GM18873 (cell line): ENCODE measurements around the gene EFNA3.

Experiments used
- ATAC-seq: cut with Tn5 transposase; IDR thresholded peaks from one replicate; pipeline ENCODE4 v1.9.1; 2021; ENCODE audit warnings: mild to moderate bottlenecking, moderate library complexity, moderate number of reproducible peaks; ENCODE audit not compliant: unreplicated experiment, low FRiP score

EFNA3 gene

GRCh38 chr1:155128755-155129473 lies 50.3 kb downstream of the EFNA3 start:
- no peak for ATAC-seq

DNA sequence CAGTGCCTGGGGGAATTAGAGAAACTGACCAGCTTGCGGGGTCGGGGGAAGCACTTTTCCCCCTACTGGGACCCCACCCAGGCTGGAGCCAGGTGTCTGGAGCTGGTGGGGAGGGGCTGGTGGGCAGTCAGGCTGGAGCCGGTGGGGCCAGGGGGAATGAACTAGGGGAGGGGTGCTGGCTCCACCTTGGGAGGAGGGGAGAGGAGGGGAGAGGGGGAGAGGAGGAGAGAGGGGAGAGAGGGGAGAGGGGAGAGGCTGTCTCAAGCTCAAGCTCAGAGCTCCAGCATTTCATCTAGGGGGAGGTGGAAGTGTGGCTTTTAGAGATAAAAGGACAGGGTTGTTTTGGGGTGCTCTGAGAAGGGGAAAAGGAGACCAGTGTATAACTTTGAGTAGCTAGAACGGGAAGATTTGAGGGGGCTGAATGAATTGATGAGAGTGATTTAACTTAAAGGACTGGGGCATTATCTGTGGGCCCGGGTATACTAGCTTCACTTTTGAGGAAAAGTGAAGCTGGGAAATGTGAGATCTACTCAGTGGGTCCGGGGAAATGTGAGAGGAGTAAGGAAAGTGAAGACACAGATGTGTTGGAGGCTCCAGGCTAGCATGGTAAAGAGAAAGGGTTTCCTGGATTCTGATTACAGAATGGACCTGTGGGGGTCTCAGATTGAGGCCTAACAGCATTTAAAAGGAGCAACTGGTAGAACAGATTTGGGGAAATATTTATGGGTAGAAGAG lies 51.8 kb downstream of the EFNA3 start:
- ATAC-seq = no peak

GRCh38 chr1:155131285-155131684 lies 52.6 kb downstream of the EFNA3 start:
- ATAC-seq = no peak

DNA sequence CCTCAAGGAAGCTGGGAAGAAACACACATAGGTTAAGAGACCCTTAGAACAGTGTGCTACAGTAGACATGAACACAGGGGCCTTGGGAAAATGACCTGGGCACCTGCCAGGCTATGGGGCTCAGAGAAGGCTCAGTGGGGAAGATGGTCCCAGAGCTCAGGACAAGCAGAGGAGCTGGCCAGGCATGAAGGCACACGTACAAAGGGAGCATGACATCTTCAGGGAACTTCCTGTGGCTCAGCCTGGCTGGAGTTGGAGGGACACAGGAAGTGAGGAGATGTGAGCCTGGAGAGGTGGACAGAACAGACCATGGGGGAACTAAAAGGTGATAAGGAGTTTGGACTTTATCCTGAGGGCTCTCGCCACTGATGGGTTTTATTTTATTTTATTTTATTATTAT lies 53.2 kb downstream of the EFNA3 start:
- ATAC-seq = no peak

DNA sequence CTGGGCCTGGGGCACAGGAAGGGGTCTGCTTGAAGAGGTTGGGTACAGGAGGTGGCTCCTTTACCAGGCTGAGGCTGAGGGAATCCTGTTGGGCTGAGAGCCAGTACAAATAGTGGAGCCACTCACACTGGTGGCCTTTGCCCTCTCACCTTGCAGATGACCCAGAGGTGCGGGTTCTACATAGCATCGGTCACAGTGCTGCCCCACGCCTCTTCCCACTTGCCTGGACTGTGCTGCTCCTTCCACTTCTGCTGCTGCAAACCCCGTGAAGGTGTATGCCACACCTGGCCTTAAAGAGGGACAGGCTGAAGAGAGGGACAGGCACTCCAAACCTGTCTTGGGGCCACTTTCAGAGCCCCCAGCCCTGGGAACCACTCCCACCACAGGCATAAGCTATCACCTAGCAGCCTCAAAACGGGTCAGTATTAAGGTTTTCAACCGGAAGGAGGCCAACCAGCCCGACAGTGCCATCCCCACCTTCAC lies 55.2 kb downstream of the EFNA3 start:
- ATAC-seq = no peak

- no peak for ATAC-seq
Measured at GRCh38 chr1:155134322-155134721, 55.7 kb downstream of the EFNA3 start.

- ATAC-seq = no peak
Measured at GRCh38 chr1:155134880-155135414, 56.3 kb downstream of the EFNA3 start.

DNA sequence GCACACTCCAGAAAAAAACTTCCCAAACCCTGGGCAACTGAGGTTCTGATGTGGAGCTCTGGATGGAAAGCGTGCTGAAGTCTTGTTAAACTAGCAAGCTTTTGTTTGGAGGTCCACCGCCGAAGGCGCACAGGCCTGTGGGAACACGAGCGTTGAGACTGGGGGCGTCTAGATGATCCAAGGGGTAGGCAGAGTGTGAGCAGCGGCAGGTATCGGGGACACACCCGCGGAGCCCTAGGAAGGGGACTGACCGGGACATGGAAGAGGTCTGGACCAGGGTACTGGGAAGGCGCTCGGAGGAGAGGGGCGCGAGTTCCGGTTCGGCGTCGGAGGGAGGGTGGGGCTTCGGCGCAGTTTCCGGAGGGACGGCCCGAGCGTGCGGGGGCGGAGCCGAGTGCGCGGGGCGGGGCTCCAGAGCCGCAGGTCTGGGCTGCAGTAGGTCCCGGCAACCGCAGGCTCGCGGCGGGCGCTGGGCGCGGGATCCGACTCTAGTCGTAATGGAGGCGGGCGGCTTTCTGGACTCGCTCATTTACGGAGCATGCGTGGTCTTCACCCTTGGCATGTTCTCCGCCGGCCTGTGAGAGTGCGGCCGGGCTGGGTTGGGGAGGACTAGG lies 56.9 kb downstream of the EFNA3 start, which contains the start of gene SLC50A1:
Gene SLC50A1 (plus strand): TSS at position 438 of the 614 bp plus-strand sequence. CDS start 60 bp downstream, at position 498.
- peak; percentile 52 for ATAC-seq

DNA sequence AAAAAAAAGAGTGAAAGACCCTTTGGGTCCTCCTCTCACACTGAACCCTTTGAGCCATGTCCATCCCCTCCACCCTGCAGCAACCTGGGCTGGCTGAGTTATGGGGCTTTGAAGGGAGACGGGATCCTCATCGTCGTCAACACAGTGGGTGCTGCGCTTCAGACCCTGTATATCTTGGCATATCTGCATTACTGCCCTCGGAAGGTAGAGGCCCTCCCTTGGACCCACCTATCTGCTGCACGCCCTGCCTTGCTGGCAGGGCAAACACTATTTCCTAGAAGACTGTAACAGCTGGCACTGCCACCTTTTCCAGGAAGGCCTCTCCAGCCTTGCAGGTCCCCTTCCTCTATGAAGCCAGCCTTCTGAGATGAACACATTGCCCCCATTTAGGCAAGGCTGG lies 58.1 kb downstream of the EFNA3 start:
- no peak for ATAC-seq
